Activated gamma-delta T cell (primary cell): Measurements from ENCODE around the gene FAF1.

Experiments
- DNase-seq: peaks from one replicate; lab custom pipeline; 2025; lab: John Stamatoyannopoulos, UW

The FAF1 gene

DNA sequence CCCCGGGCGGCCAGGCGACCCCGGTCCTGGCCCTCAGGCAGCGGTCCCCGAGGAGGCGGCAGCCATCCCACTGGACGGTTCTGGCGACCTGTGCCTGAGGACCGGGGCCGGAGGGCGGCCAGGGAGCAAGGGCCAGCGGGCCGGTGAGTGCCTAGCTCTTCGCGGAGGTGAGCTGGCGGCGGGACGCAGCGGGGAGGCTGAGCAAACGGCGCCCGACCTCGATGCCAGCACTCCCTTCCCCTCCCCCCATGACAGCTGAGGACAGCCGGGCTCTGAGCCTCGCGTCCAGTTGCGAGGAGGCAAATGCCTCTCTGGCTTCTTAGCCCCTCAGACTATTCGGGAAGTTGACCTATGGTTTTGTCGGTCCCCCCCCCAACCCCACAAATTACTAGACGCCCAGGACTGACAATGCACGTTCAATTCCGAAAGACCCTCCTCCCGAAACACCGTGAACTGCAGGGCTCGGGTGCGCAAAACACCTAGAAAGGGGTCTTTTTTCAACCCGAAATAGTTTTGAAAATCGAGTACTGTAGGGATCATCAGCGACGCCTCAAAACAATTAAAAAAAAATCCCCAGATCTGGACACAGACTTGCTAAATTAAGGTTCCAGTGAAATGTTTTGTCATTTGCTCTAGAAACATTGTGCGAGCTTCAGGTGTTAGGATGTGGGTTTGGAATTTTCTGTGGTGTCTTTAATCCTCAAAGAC, 18.2 kb upstream of the FAF1 start:
- no peak for DNase-seq

DNA sequence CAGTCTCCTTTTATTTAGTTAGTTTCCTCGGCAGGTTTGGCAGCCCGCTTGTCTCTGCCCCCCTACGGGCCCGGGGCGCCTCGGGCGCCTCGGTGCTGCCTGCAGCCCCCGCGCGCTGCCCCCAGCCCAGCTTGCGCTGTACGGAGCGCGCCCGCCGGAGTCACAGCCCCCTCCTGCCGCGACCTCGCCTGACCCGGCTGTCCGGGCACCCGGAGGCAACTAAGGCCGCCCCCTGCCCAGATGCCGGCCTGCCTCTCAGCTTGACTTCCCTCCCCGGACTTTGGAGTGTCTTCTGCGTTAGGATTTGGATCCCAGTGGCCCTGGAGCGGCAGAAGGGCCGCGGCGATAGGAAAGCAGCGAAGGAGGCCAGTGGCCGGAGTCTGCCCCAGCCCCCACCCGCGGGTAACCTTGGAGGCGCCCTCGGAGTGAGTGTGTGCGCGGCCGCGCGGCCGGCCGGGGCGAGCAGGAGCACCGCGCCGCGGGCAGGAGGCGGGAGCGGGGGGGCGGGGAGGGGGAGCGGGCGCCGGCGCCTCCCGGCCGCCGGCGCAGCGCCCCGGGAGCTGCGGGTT, 17.6 kb upstream of the FAF1 start:
- DNase-seq = peak; percentile 22

DNA sequence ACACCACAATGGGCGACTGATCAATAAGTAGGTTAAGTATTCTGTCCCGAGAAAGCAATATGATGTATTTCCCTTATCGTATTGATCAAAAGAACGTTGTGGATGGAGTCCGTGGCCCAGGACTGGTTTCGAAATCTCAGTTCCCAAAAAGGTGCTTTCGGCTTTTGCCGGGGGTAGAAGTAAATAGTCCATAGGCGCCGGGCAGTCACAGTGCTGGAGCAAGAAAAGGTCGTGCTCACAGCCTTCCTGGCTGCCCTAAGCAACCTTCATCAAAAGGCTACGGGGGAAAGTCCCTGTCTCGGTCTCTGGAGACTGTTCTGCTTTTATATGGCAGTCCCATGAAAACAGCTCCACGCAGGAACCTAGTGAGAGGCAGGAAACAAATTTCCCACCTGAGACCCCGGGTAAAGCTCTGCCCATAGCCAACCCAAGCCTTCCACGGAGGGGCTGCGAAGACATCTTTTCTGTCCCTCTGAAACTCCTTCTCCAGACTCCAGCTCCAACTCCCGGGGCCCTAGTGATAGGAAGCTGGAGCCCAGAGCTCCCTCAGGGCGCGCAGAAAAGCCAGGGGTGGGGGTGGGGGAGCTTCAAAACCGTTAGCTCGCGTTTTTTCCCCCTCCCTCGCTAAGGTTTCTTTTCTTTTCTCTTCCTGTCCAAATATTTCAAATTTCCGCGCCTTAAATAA, 17.0 kb upstream of the FAF1 start:
- DNase-seq = no peak

DNA sequence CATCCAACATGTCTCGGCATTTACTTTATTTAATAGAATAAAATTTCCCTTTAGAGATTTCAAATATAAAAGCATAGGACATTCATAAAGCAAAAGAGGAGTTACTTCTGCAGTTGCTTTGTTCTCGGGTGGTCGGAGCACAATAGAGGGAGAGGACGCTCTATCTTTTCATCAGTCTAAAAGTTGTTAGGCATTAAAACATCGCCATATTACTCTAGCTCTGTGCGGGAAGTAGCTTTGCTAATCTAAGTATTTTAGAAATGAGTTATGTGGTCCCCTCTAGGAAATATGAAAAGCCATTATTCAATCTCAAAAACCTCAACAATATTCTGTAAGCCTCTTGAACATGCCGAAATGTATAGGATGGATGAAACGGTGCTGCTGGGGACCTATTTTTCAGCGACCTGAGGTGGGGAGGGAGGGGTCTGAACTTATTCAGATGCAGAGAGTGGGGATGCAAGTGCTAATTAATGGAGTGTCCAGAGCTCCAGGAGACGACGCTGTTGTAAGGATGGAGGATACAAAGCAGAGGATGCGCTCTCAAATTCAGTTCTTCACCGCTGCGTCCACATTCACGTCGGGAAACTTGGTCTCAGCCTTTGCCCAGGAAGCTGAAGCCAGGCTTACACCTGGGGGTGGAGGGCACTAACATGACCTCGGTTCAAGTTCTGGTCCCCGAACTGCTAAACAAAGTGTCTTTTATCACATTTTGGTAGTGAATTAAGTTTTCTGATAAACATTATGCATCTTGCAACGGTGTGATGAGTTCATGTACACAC, 16.2 kb upstream of the FAF1 start:
- no peak for DNase-seq

DNA sequence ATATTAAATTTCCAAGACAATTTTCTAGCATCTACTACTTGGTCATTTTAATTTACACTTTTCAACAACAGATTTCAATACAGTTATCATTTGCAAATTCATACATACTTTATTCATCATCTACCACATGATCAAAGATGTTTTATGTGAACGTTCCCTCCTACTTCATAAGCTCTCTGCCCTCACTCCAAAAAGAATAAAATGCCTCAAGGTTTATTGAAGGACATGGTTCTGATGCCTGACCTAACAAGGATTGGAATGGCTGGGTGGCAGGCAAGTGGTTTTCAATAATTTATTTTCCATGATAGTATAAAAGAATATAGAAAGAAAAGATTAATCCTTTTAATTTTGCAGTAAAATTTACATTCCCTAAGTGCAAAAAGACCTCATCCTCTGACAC, 15.4 kb upstream of the FAF1 start:
- DNase-seq = no peak

DNA sequence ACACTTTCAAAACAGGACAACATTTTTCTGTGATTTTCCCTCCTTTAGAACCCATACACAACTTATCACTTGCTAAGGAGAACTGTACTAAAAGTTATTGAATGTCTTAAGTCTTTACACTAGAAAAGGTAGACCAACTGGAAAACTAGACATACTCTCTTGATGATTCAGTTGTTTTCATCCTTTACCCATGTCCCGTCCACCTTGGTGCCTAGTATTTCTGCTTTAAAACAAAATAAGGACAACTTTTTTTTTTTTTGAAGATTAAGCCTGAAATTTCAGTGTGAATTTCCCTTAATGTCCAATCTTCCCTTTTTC, 14.5 kb upstream of the FAF1 start:
- DNase-seq = no peak

DNA sequence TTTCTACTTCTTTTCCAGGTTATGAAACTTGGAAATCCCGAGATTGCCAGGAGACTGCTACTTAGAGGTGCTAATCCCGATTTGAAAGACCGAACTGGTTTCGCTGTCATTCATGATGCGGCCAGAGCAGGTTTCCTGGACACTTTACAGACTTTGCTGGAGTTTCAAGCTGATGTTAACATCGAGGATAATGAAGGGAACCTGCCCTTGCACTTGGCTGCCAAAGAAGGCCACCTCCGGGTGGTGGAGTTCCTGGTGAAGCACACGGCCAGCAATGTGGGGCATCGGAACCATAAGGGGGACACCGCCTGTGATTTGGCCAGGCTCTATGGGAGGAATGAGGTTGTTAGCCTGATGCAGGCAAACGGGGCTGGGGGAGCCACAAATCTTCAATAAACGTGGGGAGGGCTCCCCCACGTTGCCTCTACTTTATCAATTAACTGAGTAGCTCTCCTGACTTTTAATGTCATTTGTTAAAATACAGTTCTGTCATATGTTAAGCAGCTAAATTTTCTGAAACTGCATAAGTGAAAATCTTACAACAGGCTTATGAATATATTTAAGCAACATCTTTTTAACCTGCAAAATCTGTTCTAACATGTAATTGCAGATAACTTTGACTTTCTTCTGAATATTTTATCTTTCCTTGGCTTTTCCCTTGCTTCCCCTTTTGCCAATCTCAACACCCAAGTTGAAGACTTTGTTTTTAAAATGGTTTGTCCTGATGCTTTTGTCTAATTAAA, 14.0 kb upstream of the FAF1 start:
- no peak for DNase-seq

DNA sequence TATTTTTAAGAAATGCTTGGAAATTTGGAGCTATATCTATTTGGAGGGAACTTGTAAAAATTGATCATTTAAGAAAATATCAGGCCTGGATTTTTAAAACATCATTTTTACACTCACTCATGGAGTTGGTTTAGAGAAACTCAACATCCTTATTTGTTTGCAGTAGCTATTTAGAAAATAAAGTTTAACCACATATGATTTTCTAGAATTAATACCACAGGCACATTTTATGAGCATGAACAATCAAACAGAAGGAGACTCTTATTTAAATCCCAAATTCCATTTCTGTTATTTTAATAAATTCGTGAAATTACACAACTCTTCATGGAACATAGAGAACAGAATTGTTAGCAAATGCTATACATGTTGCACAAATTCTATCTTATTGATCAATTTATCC, 13.2 kb upstream of the FAF1 start:
- no peak for DNase-seq

DNA sequence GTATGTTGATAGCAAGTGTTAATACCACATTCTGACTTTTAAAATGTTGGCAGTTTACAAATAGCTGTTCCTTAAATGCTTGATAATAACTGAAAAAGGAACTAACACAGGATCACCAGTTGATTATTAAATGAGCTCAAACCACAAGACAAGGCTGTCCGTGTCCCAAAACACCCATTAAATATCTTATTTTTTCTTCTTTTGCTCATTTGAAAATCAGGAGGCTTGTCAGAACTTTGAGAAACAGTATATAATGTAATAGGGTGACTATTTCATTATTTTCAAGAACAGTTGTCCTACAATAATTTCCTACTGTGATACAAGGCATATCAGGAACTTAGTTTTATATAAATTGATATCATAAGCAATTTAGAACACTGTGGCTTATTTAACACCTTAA, 12.7 kb upstream of the FAF1 start:
- DNase-seq = no peak

DNA sequence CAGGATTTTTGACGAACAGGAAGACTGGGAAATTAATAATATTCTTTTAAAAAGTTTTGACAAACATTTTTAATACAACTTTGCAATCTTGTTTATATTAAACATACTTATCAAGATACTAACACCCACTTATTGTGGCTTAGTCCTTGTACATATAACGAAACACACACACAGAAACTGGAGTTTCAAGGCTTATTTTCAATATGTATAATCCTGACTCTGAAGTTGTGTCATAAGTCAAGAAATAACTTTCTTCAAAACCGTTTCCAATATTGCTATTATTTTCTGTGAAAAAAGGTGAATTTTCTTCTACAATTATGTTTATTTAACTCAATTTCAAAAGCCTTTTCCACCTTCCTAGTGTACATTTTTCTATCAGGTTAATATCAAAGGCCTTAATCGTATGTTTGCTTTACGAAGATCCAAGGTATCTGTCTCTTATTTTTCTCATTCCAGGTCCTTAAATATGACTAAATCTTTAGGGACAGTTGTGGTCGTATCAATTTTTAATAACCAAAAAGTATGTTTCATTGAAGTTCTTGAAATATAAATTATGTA, 11.8 kb upstream of the FAF1 start:
- no peak for DNase-seq

DNA sequence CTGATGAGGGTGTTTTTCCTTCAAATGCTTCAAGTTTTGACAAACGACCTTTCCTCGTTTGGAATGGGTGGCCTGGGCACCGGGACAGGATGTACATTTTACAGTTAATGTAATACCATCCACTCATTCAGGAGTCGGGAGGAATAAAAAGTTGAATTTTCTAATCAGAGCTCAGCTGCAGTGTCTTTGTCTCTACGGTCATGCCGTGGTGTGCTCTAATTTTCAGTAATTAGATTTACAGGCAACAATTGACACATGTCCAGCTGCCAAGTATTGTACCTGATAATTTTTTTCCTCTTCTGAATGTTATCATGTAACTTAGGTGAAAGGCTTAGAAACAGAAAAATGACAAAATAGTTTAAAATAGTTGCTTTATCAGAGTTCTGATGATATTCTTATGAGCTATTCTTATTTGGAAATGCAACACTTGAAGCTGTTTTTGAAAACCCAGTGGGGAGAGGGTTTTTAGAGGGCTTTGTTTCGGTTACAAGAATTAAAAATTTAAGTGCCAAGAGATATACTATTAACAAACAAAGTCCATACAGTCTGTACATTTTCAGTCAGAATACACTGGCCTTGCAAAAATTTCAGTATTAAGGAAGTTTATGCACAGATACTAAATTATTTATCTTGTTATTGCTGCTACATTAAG, 11.0 kb upstream of the FAF1 start:
- no peak for DNase-seq

DNA sequence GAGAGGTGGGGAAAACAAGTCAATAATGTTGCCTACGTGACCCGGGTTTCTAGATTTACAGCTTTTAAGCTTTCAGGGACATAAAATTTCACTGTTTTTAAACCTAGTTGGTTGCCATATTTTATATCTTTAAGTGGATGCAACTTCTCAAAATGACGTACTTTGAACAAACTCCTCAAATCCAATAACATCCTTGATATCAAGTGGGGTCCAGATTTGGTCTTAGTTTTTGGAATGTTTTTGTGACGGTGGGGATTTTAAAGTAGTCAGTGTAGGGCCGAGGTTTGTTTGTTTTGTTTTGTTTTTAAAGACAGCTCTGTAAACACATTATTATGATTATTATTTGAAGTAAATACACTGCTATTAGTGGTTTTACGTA, 10.4 kb upstream of the FAF1 start:
- DNase-seq = no peak

DNA sequence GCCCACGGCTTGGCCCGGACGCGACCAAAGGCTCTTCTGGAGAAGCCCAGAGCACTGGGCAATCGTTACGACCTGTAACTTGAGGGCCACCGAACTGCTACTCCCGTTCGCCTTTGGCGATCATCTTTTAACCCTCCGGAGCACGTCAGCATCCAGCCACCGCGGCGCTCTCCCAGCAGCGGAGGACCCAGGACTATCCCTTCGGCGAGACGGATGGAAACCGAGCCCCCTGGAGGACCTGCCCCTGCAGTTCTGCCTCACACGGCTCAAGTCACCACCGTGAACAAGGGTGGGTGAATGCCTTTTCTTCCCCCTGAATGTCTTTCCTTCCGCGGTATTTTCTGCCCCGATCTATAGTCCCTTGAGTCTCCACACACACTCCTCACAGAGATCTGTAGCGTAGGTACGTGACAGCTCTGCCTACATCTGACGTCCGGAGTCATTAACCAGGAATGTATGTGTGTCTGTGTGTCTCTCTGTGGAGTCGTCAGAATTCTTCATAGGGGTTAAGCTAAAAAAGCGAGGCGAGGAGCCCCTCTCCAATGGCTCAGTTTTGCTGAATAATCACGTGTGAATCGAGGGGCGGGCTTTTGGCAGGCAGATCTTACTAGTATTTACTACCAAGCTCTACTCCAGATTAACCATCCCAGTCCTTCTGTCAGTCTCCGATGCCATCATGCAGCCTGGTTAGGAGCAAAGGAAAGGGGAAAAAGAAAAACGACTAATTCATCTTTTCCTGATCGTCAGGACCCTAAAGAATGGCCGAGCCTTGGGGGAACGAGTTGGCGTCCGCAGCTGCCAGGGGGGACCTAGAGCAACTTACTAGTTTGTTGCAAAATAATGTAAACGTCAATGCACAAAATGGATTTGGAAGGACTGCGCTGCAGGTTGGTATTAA, 9.8 kb upstream of the FAF1 start, which contains the start of gene CDKN2C:
Gene CDKN2C, plus strand, starts transcription at position 635 of the 898 bp plus-strand sequence. Its CDS starts 124 bp downstream, at position 759.
- no peak for DNase-seq

DNA sequence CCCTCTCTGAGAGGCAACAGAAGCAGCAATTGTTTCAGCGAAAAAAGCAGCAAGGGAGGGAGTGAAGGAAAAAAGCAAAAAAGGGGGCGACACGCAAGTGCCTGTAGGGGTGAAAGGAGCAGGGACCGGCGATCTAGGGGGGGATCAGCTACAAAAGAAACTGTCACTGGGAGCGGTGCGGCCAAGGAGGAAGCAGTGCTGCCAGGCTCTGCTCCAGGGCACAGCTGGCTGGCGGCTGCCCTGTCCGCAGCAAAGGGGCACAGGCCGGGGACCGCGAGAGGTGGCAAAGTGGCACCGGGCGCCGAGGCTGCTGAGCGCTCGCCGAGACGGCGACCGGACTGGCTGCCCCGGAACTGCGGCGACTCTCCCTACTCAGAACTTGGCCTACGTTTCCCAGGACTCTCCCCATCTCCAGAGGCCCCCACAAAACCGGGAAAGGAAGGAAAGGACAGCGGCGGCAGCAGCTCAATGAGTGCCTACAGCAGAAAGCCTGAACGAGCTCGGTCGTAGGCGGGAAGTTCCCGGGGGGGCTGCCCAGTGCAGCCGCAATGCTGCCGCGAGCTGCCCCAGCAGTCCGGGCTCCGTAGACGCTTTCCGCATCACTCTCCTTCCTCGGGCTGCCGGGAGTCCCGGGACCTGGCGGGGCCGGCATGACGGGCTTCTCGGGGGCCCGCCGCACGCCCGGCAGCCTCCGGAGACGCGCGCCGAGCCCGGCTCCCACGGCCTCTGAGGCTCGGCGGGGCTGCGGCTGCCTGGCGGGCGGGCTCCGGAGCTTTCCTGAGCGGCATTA, 8.9 kb upstream of the FAF1 start:
- peak; percentile 39 for DNase-seq

DNA sequence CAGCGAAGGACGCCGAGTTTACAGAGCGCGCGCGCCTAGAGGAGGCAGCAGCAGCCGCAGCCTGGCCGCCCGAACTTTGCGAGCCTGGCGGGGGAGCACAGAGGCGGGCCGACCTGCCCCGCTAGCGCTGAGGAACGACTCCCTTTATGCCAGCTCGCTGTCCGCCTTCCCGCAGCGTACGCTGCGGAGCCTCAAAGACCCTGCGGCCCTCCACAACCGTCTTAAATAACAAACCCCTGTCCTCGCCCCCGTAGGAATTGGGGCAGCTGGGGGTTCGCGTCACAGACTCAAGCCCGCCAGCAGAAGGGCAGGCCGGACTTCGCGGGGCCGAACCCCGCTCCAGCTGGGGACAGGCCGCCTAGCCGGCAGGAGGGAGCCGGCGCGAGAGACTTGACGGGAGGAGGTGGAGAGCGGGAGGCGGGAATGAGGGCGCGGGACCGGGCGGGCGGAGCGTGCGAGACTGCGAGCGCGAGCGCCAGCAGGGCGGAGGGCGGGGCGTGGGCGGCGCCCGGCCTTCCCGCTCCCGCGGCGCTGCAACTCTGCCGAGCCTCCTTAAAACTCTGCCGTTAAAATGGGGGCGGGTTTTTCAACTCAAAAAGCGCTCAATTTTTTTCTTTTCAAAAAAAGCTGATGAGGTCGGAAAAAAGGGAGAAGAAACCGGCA, 8.2 kb upstream of the FAF1 start:
- peak; percentile 72 for DNase-seq

DNA sequence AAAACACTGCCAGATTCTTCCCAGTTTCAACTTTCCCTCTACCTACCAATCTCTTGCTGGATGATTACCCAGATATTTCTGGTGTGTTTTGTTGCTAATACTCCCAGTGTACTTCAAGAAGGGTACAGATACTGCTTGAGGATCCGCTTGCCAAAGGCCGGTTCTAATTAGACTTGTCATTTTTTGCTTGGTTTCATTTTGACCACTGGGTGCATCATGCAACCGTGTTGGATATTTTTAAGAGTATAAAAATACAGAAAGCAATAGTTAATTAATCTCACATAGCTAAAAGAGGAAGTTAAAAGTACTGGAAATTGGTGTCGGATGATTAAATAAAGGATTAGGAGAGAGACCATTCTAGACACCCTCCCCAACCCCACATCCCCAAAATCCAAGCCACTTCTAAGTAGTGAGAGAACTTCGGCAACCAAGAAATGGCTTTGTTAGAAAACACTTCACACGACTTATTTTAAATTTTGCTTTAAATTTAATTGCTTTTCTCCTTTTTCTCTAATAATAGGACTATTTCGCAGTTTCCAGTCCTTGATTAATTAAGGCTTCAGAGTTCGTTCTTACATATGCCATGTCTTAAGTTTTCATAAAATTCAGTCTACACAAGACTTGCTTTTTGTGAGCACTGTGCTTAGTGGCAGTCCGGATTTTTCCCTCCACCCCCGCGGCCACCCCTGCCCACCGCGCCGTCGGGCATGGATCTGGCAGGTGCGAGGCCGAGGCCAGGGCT, 7.5 kb upstream of the FAF1 start:
- no peak for DNase-seq

DNA sequence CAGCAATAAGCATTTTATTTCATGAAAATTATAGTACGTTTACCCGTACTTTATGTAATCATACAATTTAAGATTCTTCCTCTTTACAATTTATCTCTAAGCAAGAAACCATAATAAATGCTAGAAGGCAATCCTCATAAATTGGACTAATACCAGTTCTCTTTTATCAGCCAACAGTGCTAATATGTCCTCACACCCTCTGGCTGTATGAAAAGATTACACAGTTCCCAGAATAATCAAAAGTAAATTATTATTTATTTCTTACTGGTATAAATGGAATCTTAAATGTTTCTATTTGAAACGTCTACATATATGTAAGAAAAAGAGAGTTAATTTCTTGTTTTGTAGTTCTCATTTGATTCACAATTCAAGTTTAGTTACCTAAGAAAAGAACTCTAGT, 6.9 kb upstream of the FAF1 start:
- no peak for DNase-seq

DNA sequence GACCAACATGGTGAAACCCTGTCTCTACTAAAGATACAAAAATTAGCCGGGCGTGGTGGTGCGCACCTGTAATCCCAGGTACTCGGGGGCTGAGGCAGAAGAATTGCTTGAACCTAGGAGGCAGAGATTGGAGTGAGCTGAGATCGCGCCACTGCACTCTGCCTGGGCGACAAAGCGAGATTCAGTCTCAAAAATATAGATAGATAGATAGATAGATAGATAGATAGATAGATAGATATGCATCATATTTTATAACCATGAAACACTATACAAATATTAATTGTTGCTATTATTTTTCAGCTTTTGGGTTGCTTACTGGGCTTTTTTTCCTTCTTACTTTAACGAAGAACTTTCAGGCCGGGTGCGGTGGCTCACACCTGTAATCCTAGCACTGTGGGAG, 4.8 kb upstream of the FAF1 start:
- no peak for DNase-seq
